ENCODE data around the gene NFKBIE. TPM values are rescaled to one million over a fixed set of nuclear protein-coding genes. Genes with fewer than 3 reads are reported as not detected.

The NFKBIE gene
- total and polyA plus RNA-seq, 9 of the 15 experiments (the other 6 are each of a cell fraction or from before 2014, with no cell fraction given) = 2.1 to 16.4 (median 11.7) TPM

DNA sequence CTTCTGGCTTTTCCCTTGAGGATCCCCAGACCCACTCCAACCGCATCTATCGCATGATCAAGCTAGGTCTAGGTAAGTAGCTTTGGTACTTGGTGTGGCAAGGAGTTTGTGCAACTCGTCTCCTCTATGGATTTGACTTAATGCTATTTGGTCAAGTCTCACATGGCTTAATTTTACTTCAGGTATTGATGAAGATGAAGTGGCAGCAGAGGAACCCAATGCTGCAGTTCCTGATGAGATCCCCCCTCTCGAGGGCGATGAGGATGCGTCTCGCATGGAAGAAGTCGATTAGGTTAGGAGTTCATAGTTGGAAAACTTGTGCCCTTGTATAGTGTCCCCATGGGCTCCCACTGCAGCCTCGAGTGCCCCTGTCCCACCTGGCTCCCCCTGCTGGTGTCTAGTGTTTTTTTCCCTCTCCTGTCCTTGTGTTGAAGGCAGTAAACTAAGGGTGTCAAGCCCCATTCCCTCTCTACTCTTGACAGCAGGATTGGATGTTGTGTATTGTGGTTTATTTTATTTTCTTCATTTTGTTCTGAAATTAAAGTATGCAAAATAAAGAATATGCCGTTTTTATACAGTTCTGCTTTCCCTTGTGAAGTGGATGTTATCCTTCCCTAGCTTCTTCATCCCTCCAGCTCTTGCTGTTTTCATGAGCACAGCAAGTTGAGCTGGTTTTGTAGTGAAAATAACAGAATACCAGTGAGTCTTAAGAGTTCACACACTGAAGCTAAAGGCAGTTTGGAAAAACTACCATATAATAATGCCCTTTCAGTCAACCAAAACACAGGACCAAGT is 11.8 kb downstream of the NFKBIE start (continued):
- TF ChIP-seq HBP1 (CRISPR knock-in tag; IDR thresholded peaks at IDR 0.05) = no peak
- TF ChIP-seq ZNF274 (IDR thresholded peaks at IDR 0.05; ENCODE audit: borderline replicate concordance, low read depth, low read length) = no peak
- TF ChIP-seq, protein P1, sequence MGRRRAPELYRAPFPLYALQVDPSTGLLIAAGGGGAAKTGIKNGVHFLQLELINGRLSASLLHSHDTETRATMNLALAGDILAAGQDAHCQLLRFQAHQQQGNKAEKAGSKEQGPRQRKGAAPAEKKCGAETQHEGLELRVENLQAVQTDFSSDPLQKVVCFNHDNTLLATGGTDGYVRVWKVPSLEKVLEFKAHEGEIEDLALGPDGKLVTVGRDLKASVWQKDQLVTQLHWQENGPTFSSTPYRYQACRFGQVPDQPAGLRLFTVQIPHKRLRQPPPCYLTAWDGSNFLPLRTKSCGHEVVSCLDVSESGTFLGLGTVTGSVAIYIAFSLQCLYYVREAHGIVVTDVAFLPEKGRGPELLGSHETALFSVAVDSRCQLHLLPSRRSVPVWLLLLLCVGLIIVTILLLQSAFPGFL (CRISPR knock-in tag; IDR thresholded peaks at IDR 0.05) = no peak
- TF ChIP-seq BACH1 (tag; IDR thresholded peaks at IDR 0.05) = no peak
- TF ChIP-seq, protein P2, sequence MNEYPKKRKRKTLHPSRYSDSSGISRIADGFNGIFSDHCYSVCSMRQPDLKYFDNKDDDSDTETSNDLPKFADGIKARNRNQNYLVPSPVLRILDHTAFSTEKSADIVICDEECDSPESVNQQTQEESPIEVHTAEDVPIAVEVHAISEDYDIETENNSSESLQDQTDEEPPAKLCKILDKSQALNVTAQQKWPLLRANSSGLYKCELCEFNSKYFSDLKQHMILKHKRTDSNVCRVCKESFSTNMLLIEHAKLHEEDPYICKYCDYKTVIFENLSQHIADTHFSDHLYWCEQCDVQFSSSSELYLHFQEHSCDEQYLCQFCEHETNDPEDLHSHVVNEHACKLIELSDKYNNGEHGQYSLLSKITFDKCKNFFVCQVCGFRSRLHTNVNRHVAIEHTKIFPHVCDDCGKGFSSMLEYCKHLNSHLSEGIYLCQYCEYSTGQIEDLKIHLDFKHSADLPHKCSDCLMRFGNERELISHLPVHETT (CRISPR knock-in tag; conservative IDR thresholded peaks at IDR 0.05 in 1 of 2, IDR thresholded peaks at IDR 0.05 in 1 of 2) = no peak
- TF ChIP-seq CREB3L1 (IDR thresholded peaks at IDR 0.05; ENCODE audit: borderline replicate concordance, low read depth) = no peak
- TF ChIP-seq, protein P3, sequence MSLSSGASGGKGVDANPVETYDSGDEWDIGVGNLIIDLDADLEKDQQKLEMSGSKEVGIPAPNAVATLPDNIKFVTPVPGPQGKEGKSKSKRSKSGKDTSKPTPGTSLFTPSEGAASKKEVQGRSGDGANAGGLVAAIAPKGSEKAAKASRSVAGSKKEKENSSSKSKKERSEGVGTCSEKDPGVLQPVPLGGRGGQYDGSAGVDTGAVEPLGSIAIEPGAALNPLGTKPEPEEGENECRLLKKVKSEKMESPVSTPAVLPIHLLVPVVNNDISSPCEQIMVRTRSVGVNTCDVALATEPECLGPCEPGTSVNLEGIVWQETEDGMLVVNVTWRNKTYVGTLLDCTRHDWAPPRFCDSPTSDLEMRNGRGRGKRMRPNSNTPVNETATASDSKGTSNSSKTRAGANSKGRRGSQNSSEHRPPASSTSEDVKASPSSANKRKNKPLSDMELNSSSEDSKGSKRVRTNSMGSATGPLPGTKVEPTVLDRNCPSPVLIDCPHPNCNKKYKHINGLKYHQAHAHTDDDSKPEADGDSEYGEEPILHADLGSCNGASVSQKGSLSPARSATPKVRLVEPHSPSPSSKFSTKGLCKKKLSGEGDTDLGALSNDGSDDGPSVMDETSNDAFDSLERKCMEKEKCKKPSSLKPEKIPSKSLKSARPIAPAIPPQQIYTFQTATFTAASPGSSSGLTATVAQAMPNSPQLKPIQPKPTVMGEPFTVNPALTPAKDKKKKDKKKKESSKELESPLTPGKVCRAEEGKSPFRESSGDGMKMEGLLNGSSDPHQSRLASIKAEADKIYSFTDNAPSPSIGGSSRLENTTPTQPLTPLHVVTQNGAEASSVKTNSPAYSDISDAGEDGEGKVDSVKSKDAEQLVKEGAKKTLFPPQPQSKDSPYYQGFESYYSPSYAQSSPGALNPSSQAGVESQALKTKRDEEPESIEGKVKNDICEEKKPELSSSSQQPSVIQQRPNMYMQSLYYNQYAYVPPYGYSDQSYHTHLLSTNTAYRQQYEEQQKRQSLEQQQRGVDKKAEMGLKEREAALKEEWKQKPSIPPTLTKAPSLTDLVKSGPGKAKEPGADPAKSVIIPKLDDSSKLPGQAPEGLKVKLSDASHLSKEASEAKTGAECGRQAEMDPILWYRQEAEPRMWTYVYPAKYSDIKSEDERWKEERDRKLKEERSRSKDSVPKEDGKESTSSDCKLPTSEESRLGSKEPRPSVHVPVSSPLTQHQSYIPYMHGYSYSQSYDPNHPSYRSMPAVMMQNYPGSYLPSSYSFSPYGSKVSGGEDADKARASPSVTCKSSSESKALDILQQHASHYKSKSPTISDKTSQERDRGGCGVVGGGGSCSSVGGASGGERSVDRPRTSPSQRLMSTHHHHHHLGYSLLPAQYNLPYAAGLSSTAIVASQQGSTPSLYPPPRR (CRISPR knock-in tag; IDR thresholded peaks at IDR 0.05; ENCODE audit: borderline replicate concordance) = no peak
- TF ChIP-seq CBX3 (IDR thresholded peaks at IDR 0.05; ENCODE audit: borderline replicate concordance in 1 of 2, low read length in 2 of 2) = no peak
- 0 out of 2 replicates have a peak, but pooled peaks have one; percentile 37 for TF ChIP-seq TFAP4 (CRISPR knock-in tag; IDR thresholded peaks at IDR 0.05; ENCODE audit: borderline replicate concordance)
- no peak for TF ChIP-seq CBFA2T3 (IDR thresholded peaks at IDR 0.05)
- TF ChIP-seq PHF21A (IDR thresholded peaks at IDR 0.05; ENCODE audit: borderline replicate concordance, low read depth) = no peak
- TF ChIP-seq TEAD4 (IDR thresholded peaks at IDR 0.05; ENCODE audit: low read length) = no peak; the same call in 1 of the 2 replicates
- TF ChIP-seq TEAD4 (CRISPR knock-in tag; IDR thresholded peaks at IDR 0.05; ENCODE audit: borderline replicate concordance) = no peak
